ENCODE data around the gene PDCD11. TPM values are rescaled to one million over a fixed set of nuclear protein-coding genes. Genes with fewer than 3 reads are reported as not detected.

PDCD11 gene
- total RNA-seq, 4 donors from 2014 or later = 11.6 to 42.1 (median 19.0) TPM

DNA sequence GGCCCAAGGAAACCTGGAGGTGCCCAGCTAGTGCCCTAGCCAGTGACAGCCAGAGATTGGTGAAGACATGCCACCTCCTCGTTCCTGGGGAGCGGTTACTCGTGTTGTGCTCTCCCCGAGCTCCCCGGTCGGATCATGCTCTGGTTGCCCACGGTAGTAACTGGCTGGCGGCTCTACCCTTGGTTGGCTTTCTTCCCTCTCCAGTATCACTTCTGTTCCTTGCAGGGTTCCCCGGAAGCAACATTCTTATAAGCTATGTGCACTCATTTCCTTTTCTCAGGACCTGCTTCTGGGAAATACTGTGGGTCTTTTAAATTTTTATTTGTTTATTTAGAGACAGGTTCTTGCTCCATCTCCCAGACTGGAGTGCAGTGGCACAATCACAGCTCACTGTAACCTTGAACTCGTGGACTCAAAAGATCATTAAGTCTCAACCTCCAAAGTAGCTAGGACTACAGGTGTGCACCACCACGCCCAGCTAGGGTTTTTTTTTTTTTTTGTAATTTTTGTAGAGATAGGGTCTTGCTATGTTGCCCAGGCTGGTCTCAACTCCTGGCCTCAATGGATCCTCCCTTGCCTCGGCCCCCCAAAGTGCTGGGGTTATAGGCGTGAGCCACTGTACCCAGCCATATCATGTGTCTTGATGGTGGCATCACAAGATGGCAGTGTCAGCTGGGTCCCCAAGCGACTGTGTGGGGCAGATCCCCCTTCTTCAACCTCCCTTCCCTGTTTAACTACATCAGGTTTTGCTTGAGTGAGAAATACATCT, 69.2 kb downstream of the PDCD11 start:
- H3K36me3 ChIP-seq = no peaks in the 10 kb centered on the region
- H3K9me3 ChIP-seq = no peaks in the 10 kb centered on the region
- no peaks in the 10 kb centered on the region for H3K27me3 ChIP-seq
- H3K4me3 ChIP-seq = no peak overlapping the region
- H3K4me1 ChIP-seq = peaks cover 0 to 3% (median 2%) of the 10 kb centered on the region in 4 donors
- no peak for TF ChIP-seq POLR2A (IDR thresholded peaks at IDR 0.05)
- TF ChIP-seq, protein P1, sequence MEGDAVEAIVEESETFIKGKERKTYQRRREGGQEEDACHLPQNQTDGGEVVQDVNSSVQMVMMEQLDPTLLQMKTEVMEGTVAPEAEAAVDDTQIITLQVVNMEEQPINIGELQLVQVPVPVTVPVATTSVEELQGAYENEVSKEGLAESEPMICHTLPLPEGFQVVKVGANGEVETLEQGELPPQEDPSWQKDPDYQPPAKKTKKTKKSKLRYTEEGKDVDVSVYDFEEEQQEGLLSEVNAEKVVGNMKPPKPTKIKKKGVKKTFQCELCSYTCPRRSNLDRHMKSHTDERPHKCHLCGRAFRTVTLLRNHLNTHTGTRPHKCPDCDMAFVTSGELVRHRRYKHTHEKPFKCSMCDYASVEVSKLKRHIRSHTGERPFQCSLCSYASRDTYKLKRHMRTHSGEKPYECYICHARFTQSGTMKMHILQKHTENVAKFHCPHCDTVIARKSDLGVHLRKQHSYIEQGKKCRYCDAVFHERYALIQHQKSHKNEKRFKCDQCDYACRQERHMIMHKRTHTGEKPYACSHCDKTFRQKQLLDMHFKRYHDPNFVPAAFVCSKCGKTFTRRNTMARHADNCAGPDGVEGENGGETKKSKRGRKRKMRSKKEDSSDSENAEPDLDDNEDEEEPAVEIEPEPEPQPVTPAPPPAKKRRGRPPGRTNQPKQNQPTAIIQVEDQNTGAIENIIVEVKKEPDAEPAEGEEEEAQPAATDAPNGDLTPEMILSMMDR (IDR thresholded peaks at IDR 0.05) = no peak
- no peak for DNase-seq
- no peak overlapping the region for H3K27ac ChIP-seq

DNA sequence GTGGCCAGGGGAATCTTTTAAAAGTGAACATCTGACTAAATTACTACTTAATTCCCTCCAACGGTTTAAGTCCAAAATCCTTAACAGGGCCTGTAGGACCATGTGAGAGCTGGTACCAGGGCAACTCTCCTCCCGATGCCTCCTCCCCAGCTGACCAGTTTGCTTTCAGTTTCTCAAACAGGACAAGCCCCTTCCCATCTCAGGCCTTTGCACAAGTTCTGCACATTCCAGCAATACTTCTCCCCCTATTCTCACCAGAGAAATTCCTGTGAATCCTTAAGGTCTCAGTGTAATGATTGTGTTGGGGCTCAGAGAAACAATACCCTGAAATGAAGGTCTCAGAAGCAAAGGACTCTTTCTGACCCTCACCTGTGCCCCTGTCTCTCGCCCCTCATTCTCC, 70.3 kb downstream of the PDCD11 start:
- no peak for TF ChIP-seq POLR2A (IDR thresholded peaks at IDR 0.05)
- TF ChIP-seq, protein P1 (IDR thresholded peaks at IDR 0.05) = no peak
- Histone ChIP-seq H3K27me3 (no peaks in the 10 kb centered on the region), H3K27ac (peak overlapping the region in 2 of 4 donors; percentile 14 to 49), H3K9me3 (no peaks in the 10 kb centered on the region), H3K4me1 (peaks cover 0 to 10% (median 7%) of the 10 kb centered on the region in 4 donors), H3K4me3 (no peak overlapping the region), H3K36me3 (no peaks in the 10 kb centered on the region)
- no peak for DNase-seq

DNA sequence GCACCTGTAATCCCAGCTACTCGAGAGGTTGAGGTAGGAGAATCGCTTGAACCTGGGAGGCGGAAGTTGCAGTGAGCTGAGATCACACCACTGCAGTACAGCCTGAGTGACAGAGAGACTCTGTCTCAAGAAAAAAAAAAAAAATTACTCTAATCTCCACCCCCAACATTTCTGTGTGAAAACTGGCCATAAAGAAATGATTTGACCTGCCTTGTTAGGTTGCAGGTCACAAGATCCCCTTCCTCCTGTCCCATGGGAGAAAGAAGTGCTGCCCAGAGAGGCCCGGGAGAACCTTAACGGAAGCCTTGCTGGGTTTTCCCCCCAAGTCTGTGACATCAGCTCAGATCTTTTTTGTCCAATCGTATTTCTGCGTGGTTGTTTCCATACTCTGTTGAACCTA, 71.0 kb downstream of the PDCD11 start:
- TF ChIP-seq, protein P1 (IDR thresholded peaks at IDR 0.05) = no peak
- TF ChIP-seq POLR2A (IDR thresholded peaks at IDR 0.05) = no peak
- no peaks in the 10 kb centered on the region for H3K36me3 ChIP-seq
- H3K4me3 ChIP-seq = no peak overlapping the region
- no peaks in the 10 kb centered on the region for H3K27me3 ChIP-seq
- DNase-seq = no peak
- no peaks in the 10 kb centered on the region for H3K9me3 ChIP-seq
- H3K27ac ChIP-seq = peak overlapping the region in 1 of 4 donors; percentile 43
- H3K4me1 ChIP-seq = peaks cover 0 to 15% (median 10%) of the 10 kb centered on the region in 4 donors

DNA sequence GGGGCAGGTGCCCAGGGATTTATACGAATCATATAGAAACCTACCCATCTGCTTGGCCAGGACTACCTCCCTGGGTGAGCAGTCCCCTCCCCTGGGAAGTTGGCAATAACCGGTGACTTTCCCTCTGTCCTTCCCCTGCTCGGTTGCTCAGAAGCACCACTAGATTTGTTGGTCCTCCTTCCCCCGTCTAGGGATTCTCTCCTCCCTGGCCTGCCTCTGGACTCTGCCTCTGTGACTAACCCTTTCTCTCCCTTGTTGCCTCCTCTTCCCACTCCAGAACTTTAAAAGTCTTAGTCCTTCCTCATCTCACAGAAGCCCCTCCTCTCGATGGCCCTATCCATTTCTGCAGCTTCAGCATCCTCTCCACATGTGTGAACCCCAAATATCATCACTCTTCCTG, 72.8 kb downstream of the PDCD11 start:
- Histone ChIP-seq H3K27me3 (no peaks in the 10 kb centered on the region), H3K4me3 (no peak overlapping the region), H3K27ac (peak overlapping the region in 1 of 4 donors; percentile 25), H3K9me3 (no peaks in the 10 kb centered on the region), H3K36me3 (no peaks in the 10 kb centered on the region), H3K4me1 (peaks cover 0 to 17% (median 12%) of the 10 kb centered on the region in 4 donors)
- TF ChIP-seq, protein P1 (IDR thresholded peaks at IDR 0.05) = no peak
- TF ChIP-seq POLR2A (IDR thresholded peaks at IDR 0.05) = no peak
- no peak for DNase-seq

DNA sequence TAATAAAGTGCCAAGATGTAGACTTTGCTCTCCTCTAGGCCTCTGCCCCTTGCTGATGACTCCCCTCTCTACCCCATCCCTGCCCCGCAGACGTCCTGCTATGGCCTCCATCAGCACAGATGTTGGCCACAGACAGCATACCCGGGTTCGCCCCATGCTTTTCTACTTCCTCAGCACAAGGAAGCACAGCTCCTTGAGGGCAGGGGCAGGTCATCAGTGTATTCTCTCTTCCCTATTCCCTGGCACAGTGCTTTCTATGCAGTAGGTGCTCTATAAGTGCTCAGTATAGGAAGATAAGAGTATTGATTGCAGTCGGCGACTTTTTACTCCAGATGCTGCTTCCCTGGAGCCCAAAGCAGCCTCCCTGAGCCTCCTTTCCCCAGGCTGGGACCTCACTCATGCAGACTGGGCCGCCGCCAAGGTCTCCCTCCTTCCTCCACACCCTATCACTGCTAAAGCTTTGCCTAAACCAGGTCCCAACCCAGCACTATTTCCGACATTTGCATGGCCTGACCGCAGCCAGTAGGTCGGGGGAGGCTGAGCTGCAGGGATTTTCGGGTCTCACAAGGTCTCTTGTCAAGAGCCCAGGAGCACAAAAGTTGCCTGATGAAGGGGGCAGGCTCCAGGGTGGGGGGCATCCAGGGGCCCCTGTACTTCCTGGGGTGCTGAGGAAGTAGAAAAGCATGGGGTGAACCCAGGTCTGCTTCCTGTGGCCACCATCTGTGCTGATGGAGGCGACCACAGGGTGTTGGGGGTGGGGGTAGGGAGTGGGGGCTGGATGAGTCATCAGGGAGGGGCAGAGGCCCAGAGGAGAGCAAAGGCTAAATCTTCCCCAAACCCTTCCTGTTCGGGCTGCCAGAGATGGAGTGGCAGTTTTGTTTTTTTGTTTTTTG, 74.6 kb downstream of the PDCD11 start:
- peaks cover 0 to 17% (median 12%) of the 10 kb centered on the region in 4 donors for H3K4me1 ChIP-seq
- DNase-seq = peak in 2 of 3 donors; percentile 89 to 91
- H3K4me3 ChIP-seq = peak overlapping the region in 2 of 4 donors; percentile 14 to 22
- no peaks in the 10 kb centered on the region for H3K9me3 ChIP-seq
- H3K36me3 ChIP-seq = no peaks in the 10 kb centered on the region
- no peaks in the 10 kb centered on the region for H3K27me3 ChIP-seq
- TF ChIP-seq, protein P1 (IDR thresholded peaks at IDR 0.05) = no peak
- TF ChIP-seq POLR2A (IDR thresholded peaks at IDR 0.05) = no peak
- peak overlapping the region; percentile 50 to 77 (median 63) for H3K27ac ChIP-seq

Measured in Peyer's patch (tissue), 4 donors.